Measurements from ENCODE around the gene CLASP1. TPM values are rescaled to one million over a fixed set of nuclear protein-coding genes. Genes with fewer than 3 reads are reported as not detected.

CLASP1 gene
- total RNA-seq, 1 experiment from 2014 or later = 46.1 TPM

DNA sequence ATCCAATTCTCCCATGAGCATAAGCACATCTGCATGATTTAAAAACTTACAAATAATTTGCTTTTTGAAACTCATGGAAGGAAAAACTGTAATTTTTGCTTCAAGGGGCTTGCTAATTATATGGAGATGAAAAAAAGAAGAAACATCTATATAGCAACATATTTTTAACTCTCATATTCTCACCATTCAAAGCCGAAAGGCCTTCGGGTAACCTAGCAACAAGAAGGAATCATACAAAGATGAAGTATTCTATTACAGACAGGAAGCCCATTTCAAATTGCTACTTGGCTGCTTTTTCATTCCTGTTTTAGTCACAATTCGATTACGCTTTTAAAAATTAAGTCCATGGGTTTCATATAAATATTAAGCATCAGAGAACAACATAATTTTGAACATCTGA is 157.7 kb downstream of the CLASP1 start:
- no peak overlapping the region for H3K27ac Mint-ChIP-seq (ENCODE audit: unreplicated experiment)
- Histone ChIP-seq H3K9me3 (no peaks in the 10 kb centered on the region), H3K36me3 (ENCODE audit: control insufficient read depth, insufficient read depth, low read length) (no peaks in the 10 kb centered on the region), H3K4me3 (ENCODE audit: low read depth, low read length) (no peak overlapping the region), H3K4me1 (no peaks in the 10 kb centered on the region), H3K27me3 (replicated peaks; ENCODE audit: control insufficient read depth, insufficient read depth, low read length) (no peaks in the 10 kb centered on the region)
- BruUV-seq (replicated peaks) = no TSS peak
- H3K4me3 Mint-ChIP-seq (ENCODE audit: unreplicated experiment) = no peak overlapping the region
- ChIA-PET CTCF (no interaction called here), POLR2A (no interaction called here)
- no peak for DNase-seq
- H3K4me1 Mint-ChIP-seq (ENCODE audit: low read depth, unreplicated experiment) = no peaks in the 10 kb centered on the region
- no peaks in the 10 kb centered on the region for H3K9me3 Mint-ChIP-seq (ENCODE audit: unreplicated experiment)
- intact Hi-C loops (cut with micrococcal nuclease; ENCODE audit: unreplicated experiment) = no loop called here
- no peaks in the 10 kb centered on the region for H3K27me3 Mint-ChIP-seq (ENCODE audit: insufficient read depth, unreplicated experiment)
- peaks cover 5% of the 10 kb centered on the region for H3K36me3 Mint-ChIP-seq (ENCODE audit: insufficient read depth, unreplicated experiment)
- TF ChIP-seq CTCF (IDR thresholded peaks at IDR 0.05; ENCODE audit: insufficient read depth in 1 of 2, low read depth in 1 of 2, low read length in 1 of 2, severe bottlenecking in 1 of 2, unreplicated experiment in 1 of 2) = no peak

DNA sequence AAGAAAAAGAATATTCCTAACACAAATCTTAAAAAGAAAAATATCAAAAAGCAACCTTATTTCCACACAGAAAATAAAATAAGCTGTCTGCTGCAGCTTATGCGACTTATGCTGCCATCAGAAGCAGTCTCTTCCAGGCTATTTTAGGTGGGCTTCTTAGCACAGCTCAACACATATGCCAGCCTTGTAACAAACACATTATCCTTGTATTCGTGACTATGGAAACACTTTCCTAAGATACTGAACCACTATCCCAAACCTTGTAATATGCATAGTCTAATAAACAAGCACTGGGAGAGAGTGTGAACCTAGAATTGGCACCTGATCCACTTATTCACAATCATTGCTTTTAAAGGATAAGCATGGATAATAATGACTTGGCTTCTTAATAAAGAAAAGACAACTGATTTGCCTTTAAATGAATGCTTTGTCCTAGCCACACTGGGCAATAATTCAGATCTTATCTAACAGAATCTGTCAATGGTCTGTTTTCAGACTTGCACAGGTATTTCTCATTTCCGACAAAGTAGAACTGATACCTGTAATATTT is 158.6 kb downstream of the CLASP1 start:
- Histone ChIP-seq H3K36me3 (ENCODE audit: control insufficient read depth, insufficient read depth, low read length) (no peaks in the 10 kb centered on the region), H3K4me1 (no peaks in the 10 kb centered on the region), H3K9me3 (no peaks in the 10 kb centered on the region), H3K4me3 (ENCODE audit: low read depth, low read length) (no peak overlapping the region), H3K27me3 (replicated peaks; ENCODE audit: control insufficient read depth, insufficient read depth, low read length) (no peaks in the 10 kb centered on the region)
- TF ChIP-seq CTCF (IDR thresholded peaks at IDR 0.05; ENCODE audit: insufficient read depth in 1 of 2, low read depth in 1 of 2, low read length in 1 of 2, severe bottlenecking in 1 of 2, unreplicated experiment in 1 of 2) = no peak
- no TSS peak for BruUV-seq (replicated peaks)
- DNase-seq = no peak
- POLR2A ChIA-PET = no interaction called here
- intact Hi-C loops (cut with micrococcal nuclease; ENCODE audit: unreplicated experiment) = no loop called here
- no peaks in the 10 kb centered on the region for H3K4me1 Mint-ChIP-seq (ENCODE audit: low read depth, unreplicated experiment)
- no peaks in the 10 kb centered on the region for H3K9me3 Mint-ChIP-seq (ENCODE audit: unreplicated experiment)
- H3K36me3 Mint-ChIP-seq (ENCODE audit: insufficient read depth, unreplicated experiment) = peaks cover under 1% of the 10 kb centered on the region
- no peak overlapping the region for H3K27ac Mint-ChIP-seq (ENCODE audit: unreplicated experiment)
- CTCF ChIA-PET = no interaction called here
- H3K4me3 Mint-ChIP-seq (ENCODE audit: unreplicated experiment) = no peak overlapping the region
- no peaks in the 10 kb centered on the region for H3K27me3 Mint-ChIP-seq (ENCODE audit: insufficient read depth, unreplicated experiment)

DNA sequence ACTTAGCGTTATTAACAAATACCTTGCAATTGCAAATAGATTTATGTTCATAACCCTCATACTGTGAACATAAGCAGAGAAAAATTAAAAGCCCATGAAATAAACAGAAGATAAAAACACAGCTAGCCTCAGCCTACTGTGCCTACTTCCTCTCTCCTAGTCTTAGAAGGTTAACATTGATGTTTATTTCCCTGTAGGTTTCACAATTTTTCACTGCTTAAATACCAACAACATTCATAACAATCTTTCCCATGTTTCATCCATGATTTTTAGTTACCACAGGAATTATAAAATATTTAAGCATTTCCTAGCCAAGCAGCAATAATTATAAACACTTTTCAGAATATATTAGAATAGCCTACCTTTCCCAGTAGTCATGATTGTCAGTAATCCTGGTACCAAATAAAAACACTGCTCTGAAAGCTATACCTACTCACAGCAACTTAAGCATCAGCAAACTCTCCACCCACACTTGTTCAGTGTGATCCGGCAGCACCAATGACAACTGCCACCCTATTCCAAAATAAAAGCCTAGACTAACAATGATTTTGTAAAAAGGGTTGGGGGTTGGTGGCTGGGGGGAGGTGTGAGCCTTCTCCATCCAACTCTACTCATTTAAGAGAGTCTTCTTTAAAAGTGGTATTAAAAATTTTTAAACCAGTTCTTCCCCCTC is 159.2 kb downstream of the CLASP1 start:
- H3K4me3 Mint-ChIP-seq (ENCODE audit: unreplicated experiment) = no peak overlapping the region
- POLR2A ChIA-PET = no interaction called here
- Histone ChIP-seq H3K4me1 (no peaks in the 10 kb centered on the region), H3K9me3 (no peaks in the 10 kb centered on the region), H3K4me3 (ENCODE audit: low read depth, low read length) (no peak overlapping the region), H3K27me3 (replicated peaks; ENCODE audit: control insufficient read depth, insufficient read depth, low read length) (no peaks in the 10 kb centered on the region), H3K36me3 (ENCODE audit: control insufficient read depth, insufficient read depth, low read length) (no peaks in the 10 kb centered on the region)
- no peaks in the 10 kb centered on the region for H3K4me1 Mint-ChIP-seq (ENCODE audit: low read depth, unreplicated experiment)
- no peak for TF ChIP-seq CTCF (IDR thresholded peaks at IDR 0.05; ENCODE audit: insufficient read depth in 1 of 2, low read depth in 1 of 2, low read length in 1 of 2, severe bottlenecking in 1 of 2, unreplicated experiment in 1 of 2)
- no peaks in the 10 kb centered on the region for H3K36me3 Mint-ChIP-seq (ENCODE audit: insufficient read depth, unreplicated experiment)
- CTCF ChIA-PET = no interaction called here
- no peak for DNase-seq
- no peaks in the 10 kb centered on the region for H3K27me3 Mint-ChIP-seq (ENCODE audit: insufficient read depth, unreplicated experiment)
- no TSS peak for BruUV-seq (replicated peaks)
- H3K9me3 Mint-ChIP-seq (ENCODE audit: unreplicated experiment) = no peaks in the 10 kb centered on the region
- H3K27ac Mint-ChIP-seq (ENCODE audit: unreplicated experiment) = no peak overlapping the region
- intact Hi-C loops (cut with micrococcal nuclease; ENCODE audit: unreplicated experiment) = no loop called here
